Parathyroid adenoma (tissue), 2 donors: ENCODE results near the gene SPOCK2.

Experiments used
- H2AFZ ChIP-seq: fragments of 300-600 bp; sonication (generic); one replicate; pipeline ENCODE4 v1.7.0; 2017; ENCODE audit warnings: antibody characterized with exemption, mild to moderate bottlenecking
- H3K27ac ChIP-seq: fragments of 300-600 bp; sonication (generic); one replicate; pipeline ENCODE4 v1.7.0; 2017
- H3K27me3 ChIP-seq: fragments of 300-600 bp; sonication (generic); one replicate; pipeline ENCODE4 v1.7.0; 2017; ENCODE audit warnings: low read length; ENCODE audit not compliant: control insufficient read depth, insufficient read depth
- H3K36me3 ChIP-seq: fragments of 300-600 bp; sonication (generic); one replicate; pipeline ENCODE4 v1.7.0; 2017; ENCODE audit warnings: low read length; ENCODE audit not compliant: control insufficient read depth, insufficient read depth
- H3K4me1 ChIP-seq: fragments of 300-600 bp; sonication (generic); one replicate; pipeline ENCODE4 v1.7.0; 2017; ENCODE audit warnings: control low read depth
- H3K4me2 ChIP-seq: fragments of 300-600 bp; sonication (generic); one replicate; pipeline ENCODE4 v1.7.0; 2017; ENCODE audit warnings: low read length
- H3K4me3 ChIP-seq: fragments of 300-600 bp; sonication (generic); one replicate; pipeline ENCODE4 v1.7.0; 2017; ENCODE audit warnings: low read depth, low read length
- H3K79me2 ChIP-seq: fragments of 300-600 bp; sonication (generic); one replicate; pipeline ENCODE4 v1.7.0; 2017; ENCODE audit warnings: control low read depth
- H3K9ac ChIP-seq: fragments of 300-600 bp; sonication (generic); one replicate; pipeline ENCODE4 v1.7.0; 2017; ENCODE audit warnings: mild to moderate bottlenecking
- H3K9me3 ChIP-seq: fragments of 300-600 bp; sonication (generic); one replicate; pipeline ENCODE4 v1.7.0; 2017; ENCODE audit warnings: low read length; ENCODE audit not compliant: control insufficient read depth
- TF ChIP-seq, protein P1 (sequence below): fragments of 300-600 bp; sonication (generic); IDR thresholded peaks from one replicate; pipeline ENCODE4 v1.7.0; 2017; ENCODE audit warnings: antibody characterized with exemption, mild to moderate bottlenecking
- donor health status: primary hyperparathyroidism.

SPOCK2 gene

DNA sequence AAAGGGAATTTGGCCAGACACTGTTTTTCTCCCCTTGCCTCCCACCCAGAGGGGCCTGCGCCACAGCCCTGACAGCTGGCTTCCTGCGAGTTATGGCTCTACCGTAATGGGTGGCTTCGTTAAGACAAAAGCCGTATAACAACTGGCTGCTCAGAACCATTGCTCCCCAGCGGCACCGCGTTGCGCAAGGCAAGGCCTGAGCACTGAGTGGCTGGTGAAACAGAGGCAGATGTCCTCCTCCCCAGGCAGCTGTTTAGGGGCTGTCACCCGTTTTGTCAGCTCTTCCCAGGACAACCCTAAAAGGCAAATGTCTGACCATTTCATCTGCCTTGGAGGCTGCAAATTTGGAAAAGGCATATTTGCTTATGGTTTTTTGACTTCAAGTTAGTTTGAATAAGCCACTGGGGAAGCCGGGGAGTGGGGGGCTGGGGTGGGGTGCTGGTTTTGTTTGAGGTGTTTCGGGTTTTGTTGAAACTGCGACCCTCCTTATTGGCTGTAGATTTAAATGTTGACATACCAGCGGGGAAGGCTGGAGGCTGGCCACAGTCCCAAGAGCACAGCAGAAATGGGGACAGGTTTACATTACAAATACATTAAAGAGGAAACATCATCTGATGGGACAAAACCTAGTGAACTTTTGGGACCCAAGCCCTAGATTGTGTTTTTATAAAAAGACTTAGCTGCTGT lies 681 bp upstream of the SPOCK2 start:
- no peaks in the 10 kb centered on the region for H3K27me3 ChIP-seq
- H3K9me3 ChIP-seq = no peaks in the 10 kb centered on the region
- H3K79me2 ChIP-seq = no peaks in the 10 kb centered on the region
- H3K4me1 ChIP-seq = peaks cover 10% of the 10 kb centered on the region
- no peak overlapping the region for H3K4me2 ChIP-seq
- no peak overlapping the region for H3K9ac ChIP-seq
- no peak overlapping the region for H2AFZ ChIP-seq
- H3K4me3 ChIP-seq = no peak overlapping the region
- TF ChIP-seq, protein P1, sequence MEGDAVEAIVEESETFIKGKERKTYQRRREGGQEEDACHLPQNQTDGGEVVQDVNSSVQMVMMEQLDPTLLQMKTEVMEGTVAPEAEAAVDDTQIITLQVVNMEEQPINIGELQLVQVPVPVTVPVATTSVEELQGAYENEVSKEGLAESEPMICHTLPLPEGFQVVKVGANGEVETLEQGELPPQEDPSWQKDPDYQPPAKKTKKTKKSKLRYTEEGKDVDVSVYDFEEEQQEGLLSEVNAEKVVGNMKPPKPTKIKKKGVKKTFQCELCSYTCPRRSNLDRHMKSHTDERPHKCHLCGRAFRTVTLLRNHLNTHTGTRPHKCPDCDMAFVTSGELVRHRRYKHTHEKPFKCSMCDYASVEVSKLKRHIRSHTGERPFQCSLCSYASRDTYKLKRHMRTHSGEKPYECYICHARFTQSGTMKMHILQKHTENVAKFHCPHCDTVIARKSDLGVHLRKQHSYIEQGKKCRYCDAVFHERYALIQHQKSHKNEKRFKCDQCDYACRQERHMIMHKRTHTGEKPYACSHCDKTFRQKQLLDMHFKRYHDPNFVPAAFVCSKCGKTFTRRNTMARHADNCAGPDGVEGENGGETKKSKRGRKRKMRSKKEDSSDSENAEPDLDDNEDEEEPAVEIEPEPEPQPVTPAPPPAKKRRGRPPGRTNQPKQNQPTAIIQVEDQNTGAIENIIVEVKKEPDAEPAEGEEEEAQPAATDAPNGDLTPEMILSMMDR = no peak
- H3K36me3 ChIP-seq = no peaks in the 10 kb centered on the region
- no peak overlapping the region for H3K27ac ChIP-seq

DNA sequence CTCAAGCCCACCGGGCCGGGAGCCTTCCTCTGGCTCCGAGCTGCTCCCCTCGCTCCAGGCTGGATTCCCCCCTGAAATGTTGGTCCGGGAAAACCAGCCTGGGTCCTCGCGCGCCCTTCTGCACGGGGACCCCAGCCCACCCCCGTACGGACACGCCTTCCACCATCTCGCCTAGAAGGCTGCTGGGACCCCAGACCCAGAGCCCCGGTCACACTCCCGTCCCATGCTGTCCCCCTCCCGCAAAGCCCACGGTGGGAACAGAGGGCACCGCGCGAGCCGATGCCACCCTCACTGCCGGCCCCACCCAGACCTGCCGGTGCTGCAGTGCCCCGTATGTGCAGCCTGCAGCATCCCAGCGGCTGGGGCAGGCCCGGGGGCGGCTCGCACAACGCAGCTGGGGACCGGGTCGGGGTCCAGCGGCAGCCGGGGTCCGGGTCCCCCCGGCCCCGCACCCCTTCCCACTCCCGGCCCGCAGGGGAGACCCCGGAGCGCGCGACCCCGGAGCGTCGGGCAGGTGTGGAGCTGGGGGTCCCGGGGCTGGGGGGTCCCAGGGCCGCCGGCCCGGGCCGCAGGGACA lies 871 bp downstream of the SPOCK2 start:
- Histone ChIP-seq H3K9me3 (no peaks in the 10 kb centered on the region), H3K4me1 (peaks cover 10% of the 10 kb centered on the region), H3K4me3 (no peak overlapping the region), H3K79me2 (no peaks in the 10 kb centered on the region), H3K4me2 (no peak overlapping the region), H3K27ac (no peak overlapping the region), H3K36me3 (no peaks in the 10 kb centered on the region), H2AFZ (no peak overlapping the region), H3K9ac (no peak overlapping the region), H3K27me3 (no peaks in the 10 kb centered on the region)
- TF ChIP-seq, protein P1 = no peak

DNA sequence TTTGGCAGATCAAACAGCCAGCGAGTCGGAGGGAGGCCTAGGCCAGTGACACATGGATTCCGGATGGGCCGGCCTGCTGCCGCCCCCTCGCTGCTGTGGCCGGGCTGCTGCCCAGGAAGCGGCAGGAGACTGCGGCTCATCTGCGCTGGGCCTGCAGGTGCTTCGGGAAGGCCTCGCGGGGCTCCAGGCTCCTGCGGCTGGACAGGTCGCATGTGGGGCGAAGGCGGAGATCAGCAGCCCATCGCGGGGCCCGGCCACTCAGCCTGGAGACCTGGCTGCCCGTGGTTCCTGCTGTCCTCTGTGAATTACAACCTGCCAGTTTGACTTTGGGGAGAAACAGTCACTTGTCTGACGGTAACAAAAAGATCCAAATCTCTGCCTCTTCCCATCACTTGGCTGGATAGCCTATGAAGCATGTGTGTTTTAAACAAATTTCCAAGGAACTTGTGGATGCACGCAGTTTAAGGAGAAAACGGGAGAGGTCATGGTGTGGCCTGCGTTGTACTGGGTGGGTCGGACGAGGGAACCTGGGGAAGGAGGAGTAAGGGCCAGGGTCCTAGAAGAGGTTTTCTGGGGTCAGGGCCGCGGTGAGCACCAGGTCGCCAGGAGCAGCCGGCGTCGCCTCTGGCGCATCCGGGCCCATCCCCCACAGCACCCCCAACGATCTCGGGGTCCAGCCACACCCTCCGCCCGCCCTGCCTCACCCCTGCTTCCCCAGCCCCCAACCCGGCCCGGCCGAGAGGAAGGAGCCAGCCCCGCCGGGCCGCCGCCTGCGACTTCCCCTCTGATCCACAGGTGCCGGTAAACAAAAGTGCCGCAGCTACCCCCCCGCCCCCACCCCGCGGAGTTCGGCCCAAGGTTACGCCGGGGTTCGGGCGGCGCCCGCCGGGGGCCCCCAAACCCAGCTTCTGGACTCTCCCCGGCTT lies 1.6 kb downstream of the SPOCK2 start:
- Histone ChIP-seq H3K4me1 (peaks cover 10% of the 10 kb centered on the region), H3K27me3 (no peaks in the 10 kb centered on the region), H3K4me2 (no peak overlapping the region), H3K79me2 (no peaks in the 10 kb centered on the region), H3K27ac (peak overlapping the region; percentile 19), H3K9me3 (no peaks in the 10 kb centered on the region), H3K9ac (no peak overlapping the region), H3K36me3 (no peaks in the 10 kb centered on the region), H2AFZ (no peak overlapping the region), H3K4me3 (no peak overlapping the region)
- TF ChIP-seq, protein P1 = no peak

DNA sequence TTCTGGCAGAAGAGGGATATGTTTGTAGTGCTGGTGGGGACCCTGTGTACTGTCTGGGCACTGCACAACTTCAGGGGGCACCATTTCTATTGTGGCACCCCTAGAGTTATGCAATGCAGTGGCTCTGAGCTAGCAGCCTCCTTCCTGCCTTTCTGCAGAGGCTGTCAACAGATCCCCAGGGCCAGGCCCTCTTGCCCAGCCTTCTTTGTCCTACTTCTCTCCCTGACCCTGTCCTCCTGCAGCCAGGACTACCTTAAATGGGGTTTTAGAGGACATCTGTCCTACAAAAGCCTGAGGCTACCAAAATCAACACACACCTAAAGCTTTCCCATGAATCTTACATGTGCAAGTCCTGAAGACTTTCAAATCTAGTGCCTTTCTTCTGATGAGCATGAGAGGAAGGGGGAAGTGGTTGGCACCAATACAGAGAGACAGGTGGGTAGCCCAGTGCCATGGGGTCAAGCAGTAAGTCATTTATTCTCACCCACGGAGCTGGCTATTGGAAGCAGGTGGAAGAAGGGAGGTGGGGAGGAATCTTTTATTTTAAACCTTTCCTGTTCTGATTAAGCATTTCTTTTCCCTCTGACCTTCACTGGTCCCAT lies 2.4 kb downstream of the SPOCK2 start:
- H3K27ac ChIP-seq = no peak overlapping the region
- H2AFZ ChIP-seq = no peak overlapping the region
- H3K36me3 ChIP-seq = no peaks in the 10 kb centered on the region
- TF ChIP-seq, protein P1 = no peak
- H3K27me3 ChIP-seq = no peaks in the 10 kb centered on the region
- H3K4me3 ChIP-seq = no peak overlapping the region
- H3K9me3 ChIP-seq = no peaks in the 10 kb centered on the region
- no peak overlapping the region for H3K4me2 ChIP-seq
- no peak overlapping the region for H3K9ac ChIP-seq
- no peaks in the 10 kb centered on the region for H3K79me2 ChIP-seq
- peaks cover 10% of the 10 kb centered on the region for H3K4me1 ChIP-seq
